Posterior cingulate gyrus (tissue), 11 donors: ENCODE measurements around the gene MPO.

ENCODE experiments used
- DNase-seq, 10 donors: peaks; one replicate each; pipeline versions ENCODE4 v3.0.0 to v3.0.0-alpha.2; 2020 to 2021; ENCODE audit warnings: mixed read lengths in 3 of 10
- intact Hi-C: fragments of 100-400 bp; cut with DNase I; formaldehyde crosslinking; loops from one replicate; pipeline ENCODE4 v1.15.1; 2023

Gene MPO

GRCh38 chr17:58245428-58246103 lies 35.2 kb downstream of the MPO start:
- intact Hi-C loops: no loop called here
- DNase-seq: no peak

- no peak for DNase-seq
- intact Hi-C loops: no loop called here
These were observed 35.8 kb downstream of the MPO start for GRCh38 chr17:58244963-58245362.

- intact Hi-C loops: no loop called here
- no peak for DNase-seq
These were observed 38.5 kb downstream of the MPO start for GRCh38 chr17:58242171-58242784.

- intact Hi-C loops: no loop called here
- no peak for DNase-seq
These were observed 40.7 kb downstream of the MPO start for GRCh38 chr17:58239987-58240386.

- DNase-seq: no peak
- intact Hi-C loops: no loop called here
These were observed 42.5 kb downstream of the MPO start, which contains the start of gene LPO for GRCh38 chr17:58238147-58238634. Gene LPO (plus strand): TSS chr17:58238584. CDS start chr17:58242980, 4,396 bp downstream.

GRCh38 chr17:58236394-58236793 lies 44.3 kb downstream of the MPO start:
- no peak for DNase-seq
- intact Hi-C loops: no loop called here

GRCh38 chr17:58235821-58236220 lies 44.9 kb downstream of the MPO start:
- intact Hi-C loops: no loop called here
- no peak for DNase-seq

- intact Hi-C loops: no loop called here
- DNase-seq: no peak
These were observed 46.2 kb downstream of the MPO start for GRCh38 chr17:58234512-58234911.

- no peak for DNase-seq
- intact Hi-C loops: no loop called here
These were observed 47.2 kb downstream of the MPO start for GRCh38 chr17:58233543-58233942.

- DNase-seq: no peak
- intact Hi-C loops: no loop called here
These were observed 48.0 kb downstream of the MPO start for GRCh38 chr17:58232707-58233156.

GRCh38 chr17:58231641-58232040 lies 49.1 kb downstream of the MPO start:
- DNase-seq: no peak
- intact Hi-C loops: no loop called here

- DNase-seq: no peak
- intact Hi-C loops: no loop called here
These were observed 50.9 kb downstream of the MPO start for GRCh38 chr17:58229881-58230280.

- intact Hi-C loops: no loop called here
These were observed 51.4 kb downstream of the MPO start for GRCh38 chr17:58229384-58229783.

GRCh38 chr17:58228679-58229078 lies 52.1 kb downstream of the MPO start:
- no peak for DNase-seq
- intact Hi-C loops: no loop called here

More at GRCh38 chr17:58229384-58229783, 51.4 kb downstream of the MPO start:
- DNase-seq: no peak

- intact Hi-C loops: no loop called here
- DNase-seq: no peak
These were observed 53.0 kb downstream of the MPO start for GRCh38 chr17:58227733-58228132.

- no peak for DNase-seq
- intact Hi-C loops: no loop called here
These were observed 56.4 kb downstream of the MPO start for GRCh38 chr17:58224315-58224714.
